ENCODE data around the gene LDAH. TPM values are rescaled to one million over a fixed set of nuclear protein-coding genes. Genes with fewer than 3 reads are reported as not detected.

The LDAH gene
- total RNA-seq, 1 experiment from 2014 or later: 27.4 TPM

DNA sequence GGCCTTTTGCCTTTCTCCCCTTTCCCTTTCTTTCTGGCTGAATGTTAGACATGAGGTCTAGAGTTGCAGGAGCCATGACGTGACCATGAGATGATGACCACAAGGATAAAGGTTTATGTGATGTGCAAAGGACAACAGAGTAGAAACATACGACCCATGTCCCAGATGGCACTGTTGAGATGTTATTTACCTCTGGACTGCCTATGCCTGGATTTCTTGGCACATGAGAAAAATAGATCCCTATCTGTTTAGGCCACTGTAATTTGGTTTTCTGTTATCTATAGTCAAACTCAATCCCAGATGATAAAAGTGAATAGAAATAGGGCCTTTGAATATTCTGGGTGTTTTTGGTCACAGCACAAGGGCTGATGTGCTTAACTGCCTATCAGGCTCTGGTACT, 97.1 kb downstream of the LDAH start:
- ChIA-PET CTCF (no interaction called here), POLR2A (ENCODE audit: low non-redundant PET) (no interaction called here)
- no TSS peak for BruUV-seq (replicated peaks)
- intact Hi-C loops (cut with micrococcal nuclease; ENCODE audit: unreplicated experiment): no loop called here
- Histone ChIP-seq H3K4me3 (ENCODE audit: low read depth, low read length, poor library complexity, severe bottlenecking) (no peak overlapping the region), H3K9me3 (ENCODE audit: low read depth, low read length, poor library complexity, severe bottlenecking) (no peaks in the 10 kb centered on the region), H3K27ac (ENCODE audit: low read depth, low read length, poor library complexity, severe bottlenecking) (no peak overlapping the region), H3K27me3 (replicated peaks; ENCODE audit: insufficient read depth, low read depth, low read length, poor library complexity) (no peaks in the 10 kb centered on the region), H3K36me3 (ENCODE audit: insufficient read depth, low read length, poor library complexity, severe bottlenecking) (no peaks in the 10 kb centered on the region), H3K4me1 (ENCODE audit: insufficient read depth, low read length, poor library complexity, severe bottlenecking) (no peaks in the 10 kb centered on the region)
- DNase-seq (ENCODE audit: low spot score): no peak
- no peak for TF ChIP-seq EZH2 (IDR thresholded peaks at IDR 0.05; ENCODE audit: borderline replicate concordance, low read depth, low read length, poor library complexity, severe bottlenecking)
- TF ChIP-seq, protein P1, sequence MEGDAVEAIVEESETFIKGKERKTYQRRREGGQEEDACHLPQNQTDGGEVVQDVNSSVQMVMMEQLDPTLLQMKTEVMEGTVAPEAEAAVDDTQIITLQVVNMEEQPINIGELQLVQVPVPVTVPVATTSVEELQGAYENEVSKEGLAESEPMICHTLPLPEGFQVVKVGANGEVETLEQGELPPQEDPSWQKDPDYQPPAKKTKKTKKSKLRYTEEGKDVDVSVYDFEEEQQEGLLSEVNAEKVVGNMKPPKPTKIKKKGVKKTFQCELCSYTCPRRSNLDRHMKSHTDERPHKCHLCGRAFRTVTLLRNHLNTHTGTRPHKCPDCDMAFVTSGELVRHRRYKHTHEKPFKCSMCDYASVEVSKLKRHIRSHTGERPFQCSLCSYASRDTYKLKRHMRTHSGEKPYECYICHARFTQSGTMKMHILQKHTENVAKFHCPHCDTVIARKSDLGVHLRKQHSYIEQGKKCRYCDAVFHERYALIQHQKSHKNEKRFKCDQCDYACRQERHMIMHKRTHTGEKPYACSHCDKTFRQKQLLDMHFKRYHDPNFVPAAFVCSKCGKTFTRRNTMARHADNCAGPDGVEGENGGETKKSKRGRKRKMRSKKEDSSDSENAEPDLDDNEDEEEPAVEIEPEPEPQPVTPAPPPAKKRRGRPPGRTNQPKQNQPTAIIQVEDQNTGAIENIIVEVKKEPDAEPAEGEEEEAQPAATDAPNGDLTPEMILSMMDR (conservative IDR thresholded peaks at IDR 0.05; ENCODE audit: low read depth, low read length): no peak

DNA sequence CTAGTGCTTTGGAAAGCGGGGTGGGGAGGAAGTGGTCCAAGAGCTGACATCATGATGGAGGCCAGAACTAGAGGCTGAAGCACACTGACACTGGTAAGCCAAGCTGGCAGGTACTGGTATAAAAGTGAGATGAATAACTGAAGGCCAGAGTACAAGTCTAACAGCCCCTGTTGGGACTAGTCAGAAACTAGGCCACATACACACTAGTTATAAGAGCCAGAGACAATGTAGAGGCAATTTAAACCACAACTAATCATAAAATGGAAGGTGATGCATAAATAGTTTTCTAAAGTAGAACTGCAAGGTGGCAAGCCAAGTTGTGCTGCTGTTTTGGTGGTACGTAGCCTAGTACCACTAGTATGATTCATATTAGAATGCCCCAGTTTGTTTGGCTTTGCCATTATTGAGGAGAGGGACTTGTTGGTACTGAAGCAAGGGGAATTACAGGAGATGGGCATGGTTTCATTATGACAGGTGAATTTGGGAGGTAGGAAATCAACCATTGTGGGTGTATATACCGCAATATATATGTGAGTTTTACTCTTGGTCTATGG, 98.3 kb downstream of the LDAH start:
- TF ChIP-seq EZH2 (IDR thresholded peaks at IDR 0.05; ENCODE audit: borderline replicate concordance, low read depth, low read length, poor library complexity, severe bottlenecking): no peak
- TF ChIP-seq, protein P1 (conservative IDR thresholded peaks at IDR 0.05; ENCODE audit: low read depth, low read length): no peak
- H3K27ac ChIP-seq (ENCODE audit: low read depth, low read length, poor library complexity, severe bottlenecking): no peak overlapping the region
- BruUV-seq (replicated peaks): no TSS peak
- H3K4me1 ChIP-seq (ENCODE audit: insufficient read depth, low read length, poor library complexity, severe bottlenecking): no peaks in the 10 kb centered on the region
- H3K9me3 ChIP-seq (ENCODE audit: low read depth, low read length, poor library complexity, severe bottlenecking): no peaks in the 10 kb centered on the region
- H3K4me3 ChIP-seq (ENCODE audit: low read depth, low read length, poor library complexity, severe bottlenecking): no peak overlapping the region
- POLR2A ChIA-PET (ENCODE audit: low non-redundant PET): no interaction called here
- H3K27me3 ChIP-seq (replicated peaks; ENCODE audit: insufficient read depth, low read depth, low read length, poor library complexity): no peaks in the 10 kb centered on the region
- CTCF ChIA-PET: no interaction called here
- intact Hi-C loops (cut with micrococcal nuclease; ENCODE audit: unreplicated experiment): no loop called here
- no peak for DNase-seq (ENCODE audit: low spot score)
- no peaks in the 10 kb centered on the region for H3K36me3 ChIP-seq (ENCODE audit: insufficient read depth, low read length, poor library complexity, severe bottlenecking)

DNA sequence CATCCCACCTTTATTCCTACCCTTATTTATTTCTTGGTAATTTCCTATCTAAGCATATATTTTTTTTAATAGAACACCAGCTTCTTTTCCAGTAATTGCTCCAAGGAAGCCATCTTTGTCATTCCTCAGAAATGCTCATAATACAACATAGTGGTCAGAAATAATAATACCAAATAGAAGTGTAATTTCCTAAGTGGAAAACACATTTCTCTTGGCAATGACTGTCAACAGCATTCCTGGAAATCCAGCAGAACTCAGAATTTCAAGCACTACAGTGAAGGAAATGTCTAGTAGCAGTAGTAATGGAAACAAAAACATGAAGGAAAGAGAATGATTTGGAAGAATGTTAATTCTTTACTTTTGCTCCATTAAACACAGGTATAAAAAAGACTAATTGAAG, 99.4 kb downstream of the LDAH start:
- no peak overlapping the region for H3K27ac ChIP-seq (ENCODE audit: low read depth, low read length, poor library complexity, severe bottlenecking)
- BruUV-seq (replicated peaks): no TSS peak
- no peaks in the 10 kb centered on the region for H3K4me1 ChIP-seq (ENCODE audit: insufficient read depth, low read length, poor library complexity, severe bottlenecking)
- intact Hi-C loops (cut with micrococcal nuclease; ENCODE audit: unreplicated experiment): no loop called here
- CTCF ChIA-PET: no interaction called here
- POLR2A ChIA-PET (ENCODE audit: low non-redundant PET): no interaction called here
- DNase-seq (ENCODE audit: low spot score): no peak
- H3K4me3 ChIP-seq (ENCODE audit: low read depth, low read length, poor library complexity, severe bottlenecking): no peak overlapping the region
- H3K9me3 ChIP-seq (ENCODE audit: low read depth, low read length, poor library complexity, severe bottlenecking): no peaks in the 10 kb centered on the region
- no peak for TF ChIP-seq EZH2 (IDR thresholded peaks at IDR 0.05; ENCODE audit: borderline replicate concordance, low read depth, low read length, poor library complexity, severe bottlenecking)
- TF ChIP-seq, protein P1 (conservative IDR thresholded peaks at IDR 0.05; ENCODE audit: low read depth, low read length): no peak
- no peaks in the 10 kb centered on the region for H3K27me3 ChIP-seq (replicated peaks; ENCODE audit: insufficient read depth, low read depth, low read length, poor library complexity)
- no peaks in the 10 kb centered on the region for H3K36me3 ChIP-seq (ENCODE audit: insufficient read depth, low read length, poor library complexity, severe bottlenecking)
